IPS-NIHi11 (cell line): Measurements from ENCODE around the gene OR10H5.
"Not testable (repeated sequence)": the region's sequence is repeated elsewhere in the genome, so short reads cannot be mapped to it uniquely, and the experiment has no call there.

Source experiments
- DNase-seq: peaks from one replicate; pipeline ENCODE4 v3.0.0; 2012; ENCODE audit warnings: mixed read lengths, low spot score

The OR10H5 gene, protein sequence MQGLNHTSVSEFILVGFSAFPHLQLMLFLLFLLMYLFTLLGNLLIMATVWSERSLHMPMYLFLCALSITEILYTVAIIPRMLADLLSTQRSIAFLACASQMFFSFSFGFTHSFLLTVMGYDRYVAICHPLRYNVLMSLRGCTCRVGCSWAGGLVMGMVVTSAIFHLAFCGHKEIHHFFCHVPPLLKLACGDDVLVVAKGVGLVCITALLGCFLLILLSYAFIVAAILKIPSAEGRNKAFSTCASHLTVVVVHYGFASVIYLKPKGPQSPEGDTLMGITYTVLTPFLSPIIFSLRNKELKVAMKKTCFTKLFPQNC

DNA sequence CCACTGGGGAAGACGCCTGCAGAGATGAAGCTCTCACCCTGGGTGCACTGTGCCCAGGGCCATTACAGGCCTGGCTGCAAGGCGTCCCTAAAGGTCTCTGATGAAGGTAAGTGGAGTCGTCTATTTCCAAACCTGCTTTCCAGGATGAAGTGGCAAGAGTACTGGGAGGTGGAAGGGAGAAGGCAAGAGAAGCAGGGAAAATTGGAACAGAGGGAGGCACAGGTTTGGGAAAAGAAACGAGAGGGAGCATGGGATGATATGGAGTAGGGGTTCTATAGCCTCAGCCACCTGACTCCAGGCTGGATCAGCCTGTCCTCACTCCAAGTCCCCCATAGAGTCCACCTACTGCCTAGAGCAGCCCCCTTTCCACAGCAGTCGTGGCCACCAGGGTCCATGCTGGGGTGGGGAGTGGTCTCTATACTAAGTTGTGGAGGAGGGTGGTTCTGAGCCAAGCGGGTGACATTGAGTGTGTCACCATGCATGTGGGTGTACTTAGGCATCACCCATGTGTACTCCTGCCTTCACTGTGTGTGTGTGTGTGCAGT, at the start of gene OR10H5:
Gene OR10H5 (plus strand): TSS at position 51 of the 545 bp plus-strand sequence. CDS start 6,388 bp downstream, outside the sequence.
- no peak for DNase-seq

GRCh38 chr19:15737722-15738121, 49.7 kb upstream of the OR10H5 start, which contains the start of gene OR10H3:
TSS of gene OR10H3 (plus strand) at chr19:15737985. CDS start at chr19:15741393, 3,408 bp downstream.
- no peak for DNase-seq

DNA sequence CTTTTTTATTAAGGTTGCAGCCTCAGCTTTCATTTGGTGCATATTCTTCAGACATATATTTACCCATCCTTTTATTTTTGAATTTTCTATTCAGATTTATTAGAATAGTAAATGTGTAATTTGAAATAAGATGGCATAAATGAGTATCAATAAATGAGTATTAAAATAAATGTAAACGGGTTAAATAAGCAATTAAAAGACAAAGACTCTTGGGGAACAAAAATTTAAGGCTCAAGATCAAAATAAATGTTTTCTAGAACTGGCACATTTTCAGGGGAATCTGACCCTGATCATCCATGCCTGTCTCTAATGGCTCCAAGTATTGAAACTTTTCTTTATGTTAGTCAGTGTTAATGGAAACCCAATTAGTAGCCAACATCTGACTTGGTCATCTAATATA, 46.7 kb upstream of the OR10H5 start:
- no peak for DNase-seq

DNA sequence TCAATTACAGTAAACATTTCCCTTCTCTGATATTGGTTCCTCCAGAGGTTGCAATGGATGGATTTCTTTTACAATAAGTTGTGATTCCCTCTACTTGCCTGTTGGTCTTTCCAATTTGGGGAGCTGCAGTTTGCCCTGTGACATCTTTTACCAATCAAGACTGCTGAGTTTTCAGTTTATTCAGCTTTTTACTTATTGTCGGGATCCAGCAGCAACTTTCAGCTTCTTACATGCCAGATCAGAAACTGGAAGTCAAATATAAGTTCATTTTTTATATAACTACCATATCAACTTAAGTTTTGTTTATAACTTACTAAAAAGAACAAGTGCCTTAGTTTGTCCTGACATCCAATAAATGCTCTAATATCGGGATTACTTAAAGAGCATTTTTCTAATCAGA, 39.2 kb upstream of the OR10H5 start:
- DNase-seq = no peak

DNA sequence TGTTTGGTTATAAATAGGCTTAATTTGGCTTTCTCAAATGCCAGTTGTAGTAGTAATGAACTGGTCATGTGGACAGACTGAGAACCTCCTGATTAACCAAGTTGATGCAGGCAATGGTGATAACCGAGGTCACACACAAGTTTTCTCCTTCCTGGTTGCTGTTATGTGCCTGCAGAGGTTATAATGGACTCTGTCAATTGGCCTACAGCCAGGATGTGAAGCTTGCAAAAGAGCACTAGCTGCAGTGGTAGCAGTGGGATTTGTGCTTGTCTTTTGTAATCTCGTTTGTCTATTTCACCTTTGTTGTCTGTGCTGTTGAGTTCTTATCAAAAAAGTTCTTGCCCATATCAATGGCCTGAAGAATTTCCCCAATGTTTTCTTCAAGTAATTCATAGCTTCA, 29.1 kb upstream of the OR10H5 start:
- no peak for DNase-seq

DNA sequence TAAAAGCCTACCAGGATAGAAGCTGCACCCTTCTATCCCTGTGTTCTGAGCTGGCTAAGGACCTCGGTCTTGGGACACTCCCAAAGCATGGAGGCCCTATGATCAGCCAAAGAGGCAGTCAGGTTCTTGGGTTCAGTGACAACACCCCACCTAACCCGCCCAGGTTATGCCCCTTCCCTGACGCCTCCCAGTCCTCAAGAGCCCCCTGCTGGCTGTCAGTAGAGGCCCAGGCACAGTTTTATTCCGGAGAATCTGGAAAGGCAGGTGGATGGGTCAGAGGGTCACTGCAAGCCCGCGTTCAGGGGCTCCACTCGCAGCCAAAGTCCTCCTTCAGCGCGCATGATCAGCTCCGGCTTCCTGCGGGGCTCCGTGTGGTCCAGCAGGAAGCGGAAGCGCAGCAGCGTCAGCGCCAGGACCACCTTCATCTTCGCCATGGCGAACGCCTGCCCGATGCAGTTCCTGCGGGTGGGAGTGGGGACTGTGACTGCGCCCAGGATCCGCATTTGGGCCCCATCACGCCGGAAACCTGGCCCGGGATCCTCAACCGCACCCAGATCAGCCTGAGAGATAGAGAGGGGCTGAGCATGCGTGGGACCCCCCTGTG, 27.4 kb upstream of the OR10H5 start:
- no peak for DNase-seq

GRCh38 chr19:15769586-15769985, 17.9 kb upstream of the OR10H5 start:
- no peak for DNase-seq

- DNase-seq = not testable (repeated sequence)
Observed at GRCh38 chr19:15774159-15774558, 13.3 kb upstream of the OR10H5 start.

DNA sequence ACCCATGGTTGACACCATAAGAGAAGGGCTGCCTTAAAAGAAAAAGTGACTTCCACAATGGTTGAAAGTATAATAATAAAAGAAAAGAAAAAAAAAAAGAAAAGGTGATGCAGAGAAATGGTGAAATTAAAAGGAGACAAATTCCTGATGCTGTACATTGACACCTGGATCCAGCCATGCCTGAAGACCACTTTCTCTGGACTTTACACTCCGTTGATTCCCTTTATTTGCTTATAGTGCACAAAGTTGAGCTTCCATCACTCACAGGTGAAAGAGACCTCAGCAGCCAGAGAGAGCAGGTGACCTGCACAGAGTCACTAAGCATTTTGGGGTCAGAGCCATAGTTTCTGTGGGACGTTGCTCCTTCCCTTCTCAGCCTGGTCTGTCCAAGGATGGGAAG, 12.2 kb upstream of the OR10H5 start:
- no peak for DNase-seq

GRCh38 chr19:15776264-15776663, 11.2 kb upstream of the OR10H5 start:
- no peak for DNase-seq

- no peak for DNase-seq
Observed at GRCh38 chr19:15776991-15777970, 10.2 kb upstream of the OR10H5 start.

DNA sequence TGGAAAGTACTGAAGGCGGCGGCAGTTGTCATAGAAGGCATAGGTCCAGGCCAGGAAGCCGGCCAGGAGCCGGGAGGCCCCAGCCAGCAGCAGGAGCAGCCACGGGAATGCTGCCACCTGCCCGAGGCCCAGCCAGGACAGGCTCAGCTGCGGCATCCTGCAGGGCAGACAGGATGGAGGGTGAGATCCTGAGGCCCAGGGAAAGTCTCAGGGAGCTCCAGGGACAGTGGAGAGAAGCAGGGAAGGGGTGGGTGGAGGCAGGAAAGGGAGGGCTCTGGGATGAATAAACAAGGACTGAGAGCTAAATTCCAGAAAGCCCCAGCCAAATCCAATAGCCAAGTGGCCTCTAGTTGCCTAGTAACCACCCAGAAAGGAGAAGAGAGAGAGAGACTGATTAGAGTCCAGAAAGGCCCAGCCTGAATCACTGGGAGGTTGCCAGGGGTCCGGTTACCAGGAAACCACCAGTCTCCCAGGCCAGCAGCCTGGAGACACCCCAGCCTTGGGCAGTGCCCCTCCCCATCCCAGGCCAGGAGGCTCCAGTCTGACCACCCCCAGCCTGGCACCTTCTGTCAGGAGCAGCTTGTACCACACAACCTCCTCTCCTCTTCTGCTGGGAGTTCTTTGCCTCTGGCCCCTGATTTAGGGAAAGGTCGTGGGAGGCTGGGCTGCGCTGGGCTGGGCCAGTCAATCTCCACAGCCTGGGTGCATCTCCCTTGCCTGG, 7.5 kb upstream of the OR10H5 start:
- DNase-seq = no peak

DNA sequence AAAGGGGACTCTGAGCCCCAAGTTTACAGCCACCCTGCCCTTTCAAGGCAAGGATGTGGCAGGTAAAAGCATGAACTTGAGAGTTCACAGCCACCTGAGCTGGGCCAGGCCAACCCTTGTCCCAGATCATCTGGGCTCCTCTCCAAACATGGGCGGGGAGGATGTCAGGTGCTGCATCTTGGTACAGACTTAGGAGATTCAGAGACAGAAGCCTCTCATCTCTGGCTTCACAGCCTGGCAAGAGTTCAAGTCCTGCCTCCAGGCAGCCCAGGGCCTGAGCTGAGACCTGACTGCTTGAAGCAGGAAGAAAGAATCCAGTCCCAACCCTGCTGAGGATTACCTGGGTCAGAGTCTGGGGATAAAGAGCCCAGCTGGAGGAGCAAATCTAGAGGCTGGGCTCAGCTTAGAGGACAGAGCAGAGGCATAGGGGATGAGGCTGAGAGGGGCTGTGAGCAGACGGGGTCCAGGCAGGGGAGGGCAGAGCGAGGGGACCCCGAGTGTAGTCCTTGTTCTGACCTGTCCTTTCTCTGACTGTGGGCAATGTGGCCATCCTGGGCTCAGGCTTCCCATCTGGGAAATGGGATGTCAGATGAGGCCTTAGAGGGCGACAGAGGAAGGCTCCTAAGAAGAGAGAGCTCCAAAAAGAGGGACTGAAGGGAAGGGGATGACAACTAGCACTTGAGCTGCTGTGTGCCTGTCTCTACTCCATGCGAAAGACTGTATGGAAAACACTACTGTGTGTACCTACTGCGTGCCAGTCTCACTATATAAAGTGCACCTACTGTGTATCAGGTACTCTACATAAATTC, 6.6 kb upstream of the OR10H5 start:
- no peak for DNase-seq

GRCh38 chr19:15781661-15782060, 5.8 kb upstream of the OR10H5 start:
- DNase-seq = no peak

DNA sequence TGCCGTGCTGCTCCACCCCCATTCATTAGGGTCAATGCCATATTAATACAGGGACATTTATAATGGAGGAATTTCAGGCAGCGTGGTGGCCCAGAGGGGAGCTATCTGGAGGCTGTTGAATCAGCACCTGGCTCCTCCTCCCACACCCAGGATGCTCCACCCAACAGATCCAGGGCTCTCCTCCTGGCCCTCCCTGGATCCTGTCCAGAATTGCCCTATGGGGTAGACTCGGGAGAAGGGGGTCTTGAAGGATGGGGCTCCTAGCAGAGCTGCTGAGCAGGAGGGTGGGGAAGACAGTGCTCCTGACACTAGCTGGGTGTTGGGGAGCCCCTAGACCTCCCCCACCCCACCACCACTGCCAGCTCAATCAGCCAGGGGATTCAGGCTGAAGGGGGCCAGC, 5.2 kb upstream of the OR10H5 start:
- DNase-seq = no peak

DNA sequence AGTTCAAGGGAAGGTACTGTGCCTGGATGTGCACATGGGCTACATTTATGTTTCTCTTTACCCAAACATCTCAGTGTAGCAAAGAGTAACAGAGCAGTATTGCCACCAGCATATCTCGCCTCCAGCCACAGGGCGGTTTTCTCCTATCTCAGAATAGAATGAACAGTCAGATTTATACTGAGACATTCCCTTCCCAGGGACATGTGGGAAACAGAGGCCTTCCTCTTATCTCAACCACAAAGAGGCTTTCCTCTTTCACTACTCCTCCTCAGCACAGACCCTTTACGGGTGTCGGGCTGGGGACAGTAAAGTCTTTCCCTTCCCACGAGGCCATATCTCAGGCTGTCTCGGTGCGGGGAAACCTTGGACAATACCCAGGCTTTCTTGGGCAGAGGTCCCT, 4.6 kb upstream of the OR10H5 start:
- DNase-seq = not testable (repeated sequence)

GRCh38 chr19:15788594-15789270, 1.3 kb downstream of the OR10H5 start:
- no peak for DNase-seq

DNA sequence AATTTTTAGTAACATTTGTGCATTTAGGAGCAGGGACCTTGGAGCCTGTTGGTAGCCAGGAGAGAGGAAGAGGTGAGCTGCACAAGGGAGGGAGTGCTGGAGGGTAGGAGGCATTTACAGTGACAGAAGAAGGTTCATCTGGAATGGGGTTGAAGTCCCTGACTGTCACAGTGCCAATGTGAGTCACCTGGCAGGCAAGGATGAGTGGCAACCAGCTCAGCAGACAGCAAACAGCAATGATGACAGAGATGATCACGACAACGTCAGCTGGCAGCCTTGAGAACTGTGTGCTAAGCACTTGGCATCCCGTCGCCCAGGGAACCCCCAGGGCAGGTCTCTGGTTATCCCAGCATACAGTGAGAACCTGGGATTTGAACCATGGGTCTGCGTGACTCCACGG, 2.6 kb downstream of the OR10H5 start:
- DNase-seq = no peak

DNA sequence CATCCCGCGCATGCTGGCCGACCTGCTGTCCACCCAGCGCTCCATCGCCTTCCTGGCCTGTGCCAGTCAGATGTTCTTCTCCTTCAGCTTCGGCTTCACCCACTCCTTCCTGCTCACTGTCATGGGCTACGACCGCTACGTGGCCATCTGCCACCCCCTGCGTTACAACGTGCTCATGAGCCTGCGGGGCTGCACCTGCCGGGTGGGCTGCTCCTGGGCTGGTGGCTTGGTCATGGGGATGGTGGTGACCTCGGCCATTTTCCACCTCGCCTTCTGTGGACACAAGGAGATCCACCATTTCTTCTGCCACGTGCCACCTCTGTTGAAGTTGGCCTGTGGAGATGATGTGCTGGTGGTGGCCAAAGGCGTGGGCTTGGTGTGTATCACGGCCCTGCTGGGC, 6.8 kb downstream of the OR10H5 start:
- not testable (repeated sequence) for DNase-seq

DNA sequence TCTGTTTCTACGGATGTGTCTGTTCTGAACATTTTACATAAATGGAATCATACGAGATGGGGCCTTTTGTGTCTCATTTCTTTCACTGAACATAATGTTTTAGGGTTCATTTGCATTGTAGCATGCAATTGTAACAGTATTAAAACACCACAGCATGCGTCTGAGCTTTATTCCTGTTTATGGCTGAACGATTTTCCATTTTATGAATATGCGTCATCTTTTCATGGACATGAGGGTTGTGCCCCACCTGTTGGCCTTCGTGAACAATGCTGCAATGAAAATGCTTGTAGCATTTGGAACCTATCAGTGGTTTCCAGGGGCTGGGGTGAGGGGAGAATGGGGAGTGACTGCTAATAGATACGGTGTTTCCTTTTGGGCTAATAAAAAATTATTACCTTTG, 22.9 kb downstream of the OR10H5 start:
- DNase-seq = no peak
